Measurements from ENCODE around the gene APOBEC3H.

APOBEC3H gene

GRCh38 chr22:39081016-39081415, 16.0 kb upstream of the APOBEC3H start:
- DNase-seq (ENCODE audit: low spot score): no peak

DNA sequence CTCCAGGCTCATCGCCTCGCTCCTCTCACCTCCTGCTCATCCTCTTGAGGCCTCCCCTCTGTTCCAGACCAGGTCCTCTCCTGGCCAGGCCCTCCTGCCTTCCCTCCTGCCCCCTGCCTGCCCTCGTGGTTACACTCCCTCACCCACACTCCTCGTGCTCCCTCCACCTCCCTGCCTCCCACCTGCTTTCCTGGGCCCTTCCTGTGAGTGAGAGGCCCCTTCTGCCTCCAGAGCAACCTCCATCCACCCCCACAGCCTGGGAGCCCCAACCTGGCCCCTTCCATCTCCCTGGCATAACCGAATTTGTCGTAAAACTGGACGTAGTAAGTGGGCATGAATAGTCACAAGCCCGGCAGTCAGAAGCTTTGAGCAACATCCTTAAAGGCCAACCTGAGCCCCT, 15.4 kb upstream of the APOBEC3H start:
- DNase-seq (ENCODE audit: low spot score): no peak

- no peak for DNase-seq (ENCODE audit: low spot score)
Measured at GRCh38 chr22:39083212-39084165, 13.6 kb upstream of the APOBEC3H start.

DNA sequence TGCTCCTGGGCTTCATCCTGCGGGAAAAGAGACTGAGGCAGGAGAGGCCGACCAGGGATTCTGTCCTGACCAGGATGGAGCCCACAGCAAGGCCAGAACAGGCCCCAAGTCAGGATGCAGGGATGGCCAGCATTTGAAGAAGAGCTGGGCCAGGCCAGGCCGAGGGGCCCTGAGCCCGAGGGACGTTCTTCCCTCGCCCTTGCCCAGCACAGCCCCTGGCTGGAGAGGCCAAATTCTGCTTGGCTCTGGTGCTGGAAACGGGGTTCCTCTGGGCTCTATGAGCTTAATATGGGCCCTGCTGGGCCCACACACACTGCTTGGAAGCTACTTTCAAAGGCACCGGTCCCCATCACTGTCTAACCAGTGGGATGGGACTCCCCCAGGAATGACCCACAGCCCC, 12.4 kb upstream of the APOBEC3H start:
- DNase-seq (ENCODE audit: low spot score): no peak

GRCh38 chr22:39087098-39087497, 9.9 kb upstream of the APOBEC3H start:
- no peak for DNase-seq (ENCODE audit: low spot score)

DNA sequence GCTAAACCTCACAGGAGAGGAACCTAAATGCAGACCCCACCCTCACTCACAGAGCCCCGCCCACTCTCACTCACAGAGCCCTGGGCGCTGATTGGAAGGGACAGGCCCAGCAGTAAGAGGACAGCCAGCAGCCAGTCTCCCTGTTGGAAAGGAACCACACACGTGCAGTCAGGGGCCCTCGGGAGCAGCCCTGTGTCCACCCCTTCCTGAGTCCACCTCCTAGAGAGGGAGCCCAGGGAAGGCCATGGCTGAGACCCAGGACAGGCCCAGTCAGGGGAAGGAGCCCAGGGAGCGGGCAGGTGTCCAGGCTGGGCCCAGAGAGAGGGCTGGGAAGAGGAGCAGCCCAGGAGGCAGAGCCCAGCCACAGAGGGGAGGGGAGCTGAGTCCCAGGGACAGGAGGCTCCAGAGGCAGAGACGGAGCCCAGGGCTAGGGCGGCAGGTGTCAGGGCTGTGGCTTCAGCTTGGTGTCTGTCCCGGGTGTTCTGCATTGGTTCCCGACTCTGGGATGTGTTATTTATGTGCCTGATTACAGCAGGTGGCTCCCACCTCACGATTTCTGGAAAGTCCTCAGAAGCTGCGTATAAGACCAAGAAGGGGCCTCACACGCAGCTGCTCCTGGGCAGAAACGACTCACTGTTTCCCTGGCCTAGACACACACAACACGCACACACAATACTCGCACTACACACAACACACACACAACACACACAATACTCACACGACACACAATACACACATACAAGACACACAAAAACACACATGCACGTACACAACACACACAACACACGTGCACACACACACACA, 9.0 kb upstream of the APOBEC3H start:
- no peak for DNase-seq (ENCODE audit: low spot score)

DNA sequence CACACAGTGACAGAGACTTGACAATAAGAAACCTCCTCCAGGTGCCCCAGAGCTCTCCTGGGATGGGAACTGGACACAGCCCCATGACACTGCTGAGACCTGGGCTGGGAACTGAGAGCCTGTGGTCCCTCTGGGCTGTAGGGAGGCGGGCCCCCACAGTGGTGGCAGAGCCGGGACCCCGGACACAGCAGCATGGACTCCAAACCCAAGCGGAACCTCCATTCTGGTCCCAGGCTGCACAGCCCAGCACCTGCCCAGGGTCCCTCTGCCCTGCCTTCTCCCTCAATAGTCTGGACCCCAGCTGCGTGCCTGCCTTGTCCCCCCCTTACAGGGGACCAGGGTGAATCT, 8.4 kb upstream of the APOBEC3H start:
- no peak for DNase-seq (ENCODE audit: low spot score)

GRCh38 chr22:39089928-39090327, 7.1 kb upstream of the APOBEC3H start:
- DNase-seq (ENCODE audit: low spot score): no peak

DNA sequence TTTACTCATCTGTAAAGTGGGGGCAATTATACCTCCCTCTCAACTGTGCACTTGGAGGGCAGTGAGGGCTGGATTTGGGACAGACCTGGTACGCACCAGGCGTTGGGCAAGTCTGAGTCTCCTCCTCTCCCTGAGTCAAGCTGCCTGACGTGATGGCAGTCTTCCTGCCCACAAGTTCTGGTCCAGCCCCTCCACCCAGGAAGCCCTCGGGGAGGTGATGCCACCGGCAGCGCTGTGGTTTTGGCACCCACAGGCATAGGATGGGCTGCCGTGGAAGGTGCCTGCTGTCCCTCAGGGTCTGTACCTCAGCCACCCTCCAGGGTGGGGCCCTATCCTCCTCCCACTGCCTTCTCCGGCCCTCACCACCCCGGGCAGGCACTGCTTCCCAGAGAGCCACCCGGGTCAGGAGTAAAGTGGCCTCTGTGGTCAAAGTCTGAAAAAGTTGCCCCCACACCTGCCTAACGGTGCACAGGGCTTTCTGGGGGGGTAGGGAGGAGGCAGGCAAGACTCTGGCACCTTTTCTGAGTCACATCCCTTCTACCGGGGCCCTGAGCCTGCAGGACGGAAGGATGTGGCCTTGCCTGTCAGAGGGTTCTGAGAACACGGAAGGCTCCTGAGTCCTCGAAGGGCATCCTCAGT, 6.5 kb upstream of the APOBEC3H start:
- DNase-seq (ENCODE audit: low spot score): no peak

- DNase-seq (ENCODE audit: low spot score): no peak
Measured at GRCh38 chr22:39091126-39092081, 5.6 kb upstream of the APOBEC3H start.

GRCh38 chr22:39092111-39092862, 4.8 kb upstream of the APOBEC3H start:
- DNase-seq (ENCODE audit: low spot score): no peak

- no peak for DNase-seq (ENCODE audit: low spot score)
Measured at GRCh38 chr22:39094717-39095389, 2.2 kb upstream of the APOBEC3H start.

- DNase-seq (ENCODE audit: low spot score): no peak
Measured at GRCh38 chr22:39095971-39096370, 1.1 kb upstream of the APOBEC3H start.

DNA sequence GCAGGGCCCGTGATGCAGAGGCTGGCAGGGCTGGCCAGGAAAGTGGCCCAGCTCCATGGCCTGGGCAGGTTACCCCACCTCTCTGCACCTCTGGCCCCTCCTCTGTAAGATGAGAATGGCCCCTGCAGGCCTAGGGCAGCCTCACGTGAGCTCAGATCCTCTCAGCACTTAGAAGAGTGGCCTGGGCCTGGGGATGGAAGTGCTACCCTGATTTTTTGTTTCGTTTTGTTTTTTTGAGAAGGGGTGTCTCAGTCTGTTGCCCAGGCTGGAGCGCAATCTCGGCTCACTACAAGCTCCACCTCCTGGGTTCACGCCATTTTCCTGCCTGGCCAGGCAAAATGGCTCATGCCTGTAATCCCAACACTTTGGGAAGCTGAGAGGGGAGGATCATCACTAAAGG, 982 bp downstream of the APOBEC3H start:
- DNase-seq (ENCODE audit: low spot score): no peak

DNA sequence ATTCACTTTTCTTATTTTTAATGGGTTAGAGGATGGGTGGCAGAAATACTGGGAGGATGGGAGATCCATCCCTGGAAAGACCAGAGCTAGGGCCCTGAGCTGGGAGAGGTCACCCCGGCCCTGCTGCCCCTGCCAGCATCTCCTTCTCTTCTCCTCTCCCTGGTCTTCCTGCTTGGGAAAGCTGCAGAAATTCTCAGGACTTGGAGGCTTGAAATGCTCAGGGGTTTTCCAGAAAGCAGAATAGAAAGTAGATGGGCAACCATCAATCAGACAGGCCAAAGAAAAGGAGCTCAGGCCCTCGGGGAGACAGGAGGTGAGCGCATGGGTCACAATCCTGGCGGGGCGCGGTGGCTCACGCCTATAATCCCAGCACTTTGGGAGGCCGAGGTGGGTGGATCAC, 1.5 kb downstream of the APOBEC3H start:
- DNase-seq (ENCODE audit: low spot score): no peak

GRCh38 chr22:39101226-39101625, 4.2 kb downstream of the APOBEC3H start:
- no peak for DNase-seq (ENCODE audit: low spot score)

DNA sequence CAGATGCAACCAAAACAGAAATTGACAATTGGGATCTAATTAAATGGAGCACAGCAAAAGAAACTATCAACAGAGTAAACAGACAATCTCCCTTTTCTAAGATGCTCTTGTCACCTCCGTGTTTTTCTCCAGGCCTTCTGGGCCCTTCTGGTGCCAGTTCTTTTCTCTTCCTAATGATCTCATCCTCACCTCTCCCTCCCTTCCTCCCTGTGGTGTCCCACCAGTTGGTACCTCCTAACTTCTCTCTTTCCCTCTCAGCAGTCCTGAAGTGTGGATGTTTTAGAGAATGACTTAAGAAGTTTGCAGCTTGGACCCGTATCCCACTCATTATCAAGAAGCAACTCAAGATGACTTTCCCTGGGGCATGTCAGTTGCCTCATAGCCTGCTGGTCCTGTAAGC, 6.4 kb downstream of the APOBEC3H start:
- no peak for DNase-seq (ENCODE audit: low spot score)

DNA sequence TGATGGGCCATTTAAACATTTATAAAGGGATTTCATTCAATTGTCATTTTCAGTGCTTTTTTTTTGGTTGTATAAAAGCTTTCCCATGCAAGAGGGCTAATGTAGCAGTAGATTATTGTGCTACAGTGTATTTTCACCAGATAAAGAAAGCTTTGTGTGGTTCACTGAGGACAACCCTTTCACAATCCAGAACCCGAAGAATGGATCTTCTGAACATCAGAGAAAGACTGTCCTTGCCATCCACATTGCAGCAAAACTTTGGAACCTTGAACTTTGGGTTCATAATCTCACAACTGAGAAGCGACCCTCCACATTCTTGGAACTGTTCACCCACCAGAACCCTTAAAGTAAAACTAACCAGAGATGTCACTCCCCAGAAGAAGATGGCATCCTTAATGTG, 9.3 kb downstream of the APOBEC3H start:
- no peak for DNase-seq (ENCODE audit: low spot score)

- no peak for DNase-seq (ENCODE audit: low spot score)
Measured at GRCh38 chr22:39108487-39108886, 11.4 kb downstream of the APOBEC3H start.

DNA sequence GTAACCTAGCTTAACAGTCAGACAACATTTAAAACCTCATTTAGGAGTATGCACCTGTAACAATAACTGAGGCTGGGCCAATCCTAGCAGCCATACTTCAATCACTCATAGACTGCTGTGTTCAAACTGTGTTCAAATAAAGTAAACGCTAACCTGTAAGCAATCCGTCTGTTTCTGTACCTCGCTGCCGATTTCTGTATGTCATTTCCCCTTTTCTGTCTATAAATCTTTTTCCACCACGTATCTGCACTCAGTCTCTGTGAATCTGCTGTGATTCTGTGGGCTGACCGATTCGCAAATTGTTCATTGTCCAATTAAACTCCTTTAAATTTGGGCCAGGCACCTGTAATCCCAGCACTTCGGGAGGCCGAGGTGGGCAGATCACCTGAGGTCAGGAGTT, 12.3 kb downstream of the APOBEC3H start:
- DNase-seq (ENCODE audit: low spot score): no peak

Measured in Ammon's horn (tissue), 1 donor.